ENCODE data around the gene TGIF1. TPM values are rescaled to one million over a fixed set of nuclear protein-coding genes. Genes with fewer than 3 reads are reported as not detected.

The TGIF1 gene
- total and polyA plus RNA-seq, 4 donors, result 49.1 to 74.5 (median 58.4) TPM

DNA sequence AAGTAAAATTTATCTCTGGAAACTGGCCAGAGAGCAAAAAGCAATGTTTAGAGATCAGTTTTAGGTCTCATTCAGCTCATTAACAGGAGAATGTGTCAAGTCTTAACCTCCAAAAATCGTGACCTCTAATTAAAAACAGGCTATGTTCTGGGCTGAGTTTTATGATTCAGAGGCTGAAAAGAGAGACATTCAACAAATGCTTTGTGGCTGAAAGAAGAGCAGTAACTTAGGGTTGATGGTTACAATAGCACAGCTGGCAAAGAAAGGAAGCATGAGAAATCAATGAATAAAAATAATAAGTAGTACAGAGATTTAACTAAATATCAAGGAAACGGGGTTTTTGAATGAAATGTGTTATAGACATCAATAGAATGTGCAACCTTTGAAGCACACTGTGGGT lies 13.1 kb downstream of the TGIF1 start:
- no peaks in the 10 kb centered on the region for H3K27me3 ChIP-seq (ENCODE audit: control insufficient read depth in 3 of 3, insufficient read depth in 3 of 3, low read length in 2 of 3)
- DNase-seq, result no peak
- H3K9me3 ChIP-seq (ENCODE audit: control insufficient read depth in 4 of 4, insufficient read depth in 3 of 4, low read length in 3 of 4), result peaks cover 0 to 4% (median 0%) of the 10 kb centered on the region in 4 donors
- peaks cover 0 to 17% (median 4%) of the 10 kb centered on the region in 5 donors for H3K4me1 ChIP-seq (ENCODE audit: control insufficient read depth in 5 of 5, insufficient read depth in 5 of 5, low read length in 5 of 5)
- H3K9ac ChIP-seq (ENCODE audit: insufficient read depth in 1 of 2, low read length in 2 of 2), result no peak overlapping the region
- no peak for ATAC-seq (ENCODE audit: insufficient read depth, low FRiP score)
- TF ChIP-seq, protein P1, sequence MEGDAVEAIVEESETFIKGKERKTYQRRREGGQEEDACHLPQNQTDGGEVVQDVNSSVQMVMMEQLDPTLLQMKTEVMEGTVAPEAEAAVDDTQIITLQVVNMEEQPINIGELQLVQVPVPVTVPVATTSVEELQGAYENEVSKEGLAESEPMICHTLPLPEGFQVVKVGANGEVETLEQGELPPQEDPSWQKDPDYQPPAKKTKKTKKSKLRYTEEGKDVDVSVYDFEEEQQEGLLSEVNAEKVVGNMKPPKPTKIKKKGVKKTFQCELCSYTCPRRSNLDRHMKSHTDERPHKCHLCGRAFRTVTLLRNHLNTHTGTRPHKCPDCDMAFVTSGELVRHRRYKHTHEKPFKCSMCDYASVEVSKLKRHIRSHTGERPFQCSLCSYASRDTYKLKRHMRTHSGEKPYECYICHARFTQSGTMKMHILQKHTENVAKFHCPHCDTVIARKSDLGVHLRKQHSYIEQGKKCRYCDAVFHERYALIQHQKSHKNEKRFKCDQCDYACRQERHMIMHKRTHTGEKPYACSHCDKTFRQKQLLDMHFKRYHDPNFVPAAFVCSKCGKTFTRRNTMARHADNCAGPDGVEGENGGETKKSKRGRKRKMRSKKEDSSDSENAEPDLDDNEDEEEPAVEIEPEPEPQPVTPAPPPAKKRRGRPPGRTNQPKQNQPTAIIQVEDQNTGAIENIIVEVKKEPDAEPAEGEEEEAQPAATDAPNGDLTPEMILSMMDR (IDR thresholded peaks at IDR 0.05; ENCODE audit: control extremely low read depth, extremely low read depth), result no peak
- H3K36me3 ChIP-seq (ENCODE audit: control insufficient read depth in 4 of 4, insufficient read depth in 4 of 4, low read length in 4 of 4), result peaks cover 0 to 21% (median 16%) of the 10 kb centered on the region in 4 donors
- 84 to 85% methylated on average over 2 of the region's 2 CpGs for WGBS, 2 donors
- no peak overlapping the region for H3K4me3 ChIP-seq
- H3K27ac ChIP-seq (ENCODE audit: low read depth in 1 of 2, low read length in 1 of 2), result no peak overlapping the region

DNA sequence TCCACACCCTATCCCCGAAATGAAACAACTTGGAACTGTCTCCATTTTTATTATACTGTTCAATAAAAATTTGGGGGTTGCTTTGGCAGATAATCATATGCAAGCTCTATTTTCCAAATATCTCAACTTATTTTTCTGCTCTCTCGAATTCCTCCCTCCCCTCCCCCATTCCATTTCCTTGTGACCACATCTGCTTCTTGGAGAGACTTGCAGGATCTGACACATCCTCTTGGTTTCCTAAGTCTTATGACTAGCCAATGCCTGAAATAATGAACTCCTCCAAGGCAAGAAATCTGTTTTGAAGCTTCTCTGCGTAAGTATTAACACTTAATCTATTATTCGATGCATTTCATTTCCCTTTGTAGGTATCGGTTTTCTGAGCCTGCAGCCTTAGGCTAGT lies 16.1 kb downstream of the TGIF1 start:
- DNase-seq (peak in 2 of 3 donors; percentile 69 to 86), ATAC-seq (ENCODE audit: insufficient read depth, low FRiP score) (no peak)
- no peaks in the 10 kb centered on the region for H3K27me3 ChIP-seq (ENCODE audit: control insufficient read depth in 3 of 3, insufficient read depth in 3 of 3, low read length in 2 of 3)
- peaks cover 0 to under 1% (median 0%) of the 10 kb centered on the region in 4 donors for H3K9me3 ChIP-seq (ENCODE audit: control insufficient read depth in 4 of 4, insufficient read depth in 3 of 4, low read length in 3 of 4)
- no peak overlapping the region for H3K27ac ChIP-seq (ENCODE audit: low read depth in 1 of 2, low read length in 1 of 2)
- peaks cover 0 to 8% (median 0%) of the 10 kb centered on the region in 5 donors for H3K4me1 ChIP-seq (ENCODE audit: control insufficient read depth in 5 of 5, insufficient read depth in 5 of 5, low read length in 5 of 5)
- TF ChIP-seq, protein P1 (IDR thresholded peaks at IDR 0.05; ENCODE audit: control extremely low read depth, extremely low read depth), result no peak
- H3K4me3 ChIP-seq, result no peak overlapping the region
- 43 to 49% methylated on average over 5 of the region's 5 CpGs for WGBS, 2 donors
- H3K9ac ChIP-seq (ENCODE audit: insufficient read depth in 1 of 2, low read length in 2 of 2), result no peak overlapping the region
- H3K36me3 ChIP-seq (ENCODE audit: control insufficient read depth in 4 of 4, insufficient read depth in 4 of 4, low read length in 4 of 4), result peaks cover 0 to 5% (median 2%) of the 10 kb centered on the region in 4 donors

DNA sequence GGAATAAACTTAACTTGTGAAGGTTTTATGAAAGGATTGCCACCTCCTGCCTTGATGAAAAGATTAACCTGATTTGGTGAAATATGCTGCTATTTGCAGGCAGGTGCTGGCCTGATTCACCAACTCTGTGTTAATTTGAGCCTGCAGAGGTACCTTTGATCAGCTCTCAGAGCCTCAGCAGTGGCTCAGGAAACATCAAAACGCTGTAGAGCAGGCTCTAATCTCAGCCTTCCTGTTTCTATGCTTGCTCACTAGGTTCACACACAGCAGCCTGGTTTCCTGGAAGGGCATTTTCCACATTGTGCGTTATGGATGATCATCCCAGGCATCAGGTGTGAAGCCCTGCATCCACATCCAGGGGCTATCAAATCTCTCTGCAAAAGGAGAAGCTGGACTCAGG lies 16.9 kb downstream of the TGIF1 start:
- DNase-seq (no peak), ATAC-seq (ENCODE audit: insufficient read depth, low FRiP score) (no peak)
- Histone ChIP-seq H3K4me1 (ENCODE audit: control insufficient read depth in 5 of 5, insufficient read depth in 5 of 5, low read length in 5 of 5) (peaks cover 0 to 8% (median 0%) of the 10 kb centered on the region in 5 donors), H3K9me3 (ENCODE audit: control insufficient read depth in 4 of 4, insufficient read depth in 3 of 4, low read length in 3 of 4) (no peaks in the 10 kb centered on the region), H3K27ac (ENCODE audit: low read depth in 1 of 2, low read length in 1 of 2) (peak overlapping the region in 1 of 2 donors; percentile 61), H3K27me3 (ENCODE audit: control insufficient read depth in 3 of 3, insufficient read depth in 3 of 3, low read length in 2 of 3) (no peaks in the 10 kb centered on the region), H3K36me3 (ENCODE audit: control insufficient read depth in 4 of 4, insufficient read depth in 4 of 4, low read length in 4 of 4) (peaks cover 0 to 3% (median under 1%) of the 10 kb centered on the region in 4 donors), H3K9ac (ENCODE audit: insufficient read depth in 1 of 2, low read length in 2 of 2) (no peak overlapping the region), H3K4me3 (no peak overlapping the region)
- 16 to 22% methylated on average over 2 of the region's 2 CpGs for WGBS, 2 donors
- TF ChIP-seq, protein P1 (IDR thresholded peaks at IDR 0.05; ENCODE audit: control extremely low read depth, extremely low read depth), result no peak

Data from lung (tissue), 12 donors.